ENCODE results near the gene LYRM2.
"Not testable (repeated sequence)": the region's sequence is repeated elsewhere in the genome, so short reads cannot be mapped to it uniquely, and the experiment has no call there.

- TF ChIP-seq YY1 (IDR thresholded peaks at IDR 0.05; ENCODE audit: insufficient read depth, insufficient read length); ZNF274 (IDR thresholded peaks at IDR 0.05; ENCODE audit: low read depth, low read length); SUZ12 (IDR thresholded peaks at IDR 0.05; ENCODE audit: extremely low read depth, insufficient read depth, insufficient read length): not testable (repeated sequence)
Observed at GRCh38 chr6:89641581-89641980, 3.0 kb upstream of the LYRM2 start.
